Stromal cell of bone marrow (primary cell): Measurements from ENCODE around the gene NDUFAF2.
"Not testable (repeated sequence)": the region's sequence is repeated elsewhere in the genome, so short reads cannot be mapped to it uniquely, and the experiment has no call there.

ENCODE experiments used
- DNase-seq: peaks from one replicate; pipeline ENCODE4 v3.0.0-alpha.2; 2012; ENCODE audit warnings: low read depth

Gene NDUFAF2

DNA sequence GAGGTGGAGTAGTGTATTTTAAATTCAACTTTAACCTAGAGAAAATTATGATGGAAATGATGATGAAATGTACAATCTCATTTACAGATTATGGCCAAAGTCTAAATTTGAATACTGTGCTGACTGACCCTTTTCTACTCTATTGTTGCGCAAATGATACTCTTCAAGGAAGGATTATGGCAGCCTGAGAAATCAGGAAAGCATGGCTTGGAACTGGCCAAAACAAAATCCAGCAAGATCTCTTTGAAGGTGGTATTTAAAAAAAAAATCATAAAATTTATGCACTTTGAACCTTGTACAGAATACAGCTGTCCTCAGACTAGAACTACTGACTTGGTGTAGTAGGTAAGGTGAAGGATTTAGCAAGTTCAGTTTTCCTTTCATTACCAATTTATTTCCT, 105.3 kb downstream of the NDUFAF2 start:
- DNase-seq = no peak

DNA sequence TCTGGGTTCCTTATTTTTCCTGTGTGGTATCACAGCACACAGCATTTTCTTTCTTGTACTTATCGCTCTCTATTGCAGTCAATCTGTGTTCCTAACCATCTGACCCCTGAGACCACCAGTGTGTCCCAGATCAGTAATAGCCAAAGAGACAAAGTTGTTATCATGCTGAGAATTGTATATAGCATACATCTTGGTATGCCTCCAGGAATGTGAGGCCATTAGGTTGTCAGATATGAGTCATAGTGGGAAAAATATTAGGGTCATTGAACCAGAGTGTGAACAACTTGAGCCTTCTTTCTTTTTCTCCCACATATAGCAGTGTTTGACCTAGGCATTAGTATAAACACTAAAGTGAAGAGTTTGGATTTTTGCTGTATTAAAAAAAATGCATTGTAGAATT, 106.3 kb downstream of the NDUFAF2 start:
- DNase-seq = no peak

DNA sequence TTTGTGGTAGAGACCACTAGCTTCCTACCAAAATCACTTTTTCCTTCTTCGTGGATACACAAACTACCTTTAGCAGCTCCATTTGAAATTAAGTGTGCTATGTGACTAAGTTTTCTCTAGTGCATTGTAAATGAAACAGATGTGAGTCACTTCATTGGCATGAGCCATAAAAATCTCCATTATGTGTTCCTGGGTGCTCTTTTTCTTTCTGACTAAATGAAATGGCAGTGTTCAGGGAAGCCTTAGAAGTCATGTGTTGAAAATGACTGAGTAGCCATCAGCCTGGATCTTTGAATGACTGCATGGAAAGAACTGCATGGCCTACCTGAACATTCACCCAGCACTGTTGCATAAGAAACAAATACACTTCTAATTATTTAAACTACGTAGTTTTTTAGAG, 107.9 kb downstream of the NDUFAF2 start:
- peak; percentile 73 for DNase-seq

DNA sequence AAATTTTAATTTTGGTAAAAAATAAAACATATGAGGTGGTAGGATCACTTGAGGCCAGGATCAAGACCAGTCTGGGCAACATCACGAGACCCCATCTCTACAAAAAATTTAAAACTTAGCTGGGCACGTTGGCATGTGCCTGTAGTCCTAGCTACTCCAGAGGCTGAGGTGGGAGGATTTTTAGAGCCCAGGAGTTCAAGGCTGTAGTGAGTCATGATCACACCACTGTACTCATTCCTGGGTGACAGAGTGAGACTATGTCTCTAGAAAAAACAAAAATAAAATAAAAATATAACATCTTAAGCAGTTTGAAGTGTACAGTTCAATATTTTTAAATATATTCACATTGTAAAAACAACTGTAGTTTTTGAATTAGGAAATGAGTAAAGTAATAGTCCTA, 108.9 kb downstream of the NDUFAF2 start:
- DNase-seq = no peak

DNA sequence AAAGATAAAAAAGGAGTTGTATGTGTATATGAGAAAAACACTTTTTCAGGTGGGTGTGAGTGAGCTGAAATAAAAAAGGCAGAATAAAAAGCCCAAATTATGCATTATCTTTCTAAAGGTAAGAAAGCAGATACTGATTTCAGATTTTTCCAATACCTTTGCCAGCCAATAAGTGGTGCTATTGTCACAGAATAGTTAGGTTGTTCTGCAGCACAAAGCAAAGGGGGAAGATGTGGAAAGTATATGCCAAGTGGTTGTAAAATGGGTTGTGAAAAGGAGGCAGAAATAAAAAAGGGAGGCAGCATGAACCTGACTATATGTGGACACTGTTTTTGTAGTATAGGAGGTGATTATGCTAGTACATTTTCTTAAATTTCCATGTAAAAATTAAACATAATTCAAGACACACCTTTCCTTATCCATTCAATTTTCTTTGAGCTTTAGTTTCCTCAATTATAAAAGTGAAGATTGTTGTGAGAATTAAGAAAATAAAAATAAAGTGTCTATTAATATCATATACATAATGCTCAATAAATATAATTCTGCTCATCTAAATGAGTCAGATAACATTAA, 110.5 kb downstream of the NDUFAF2 start:
- peak; percentile 29 for DNase-seq

DNA sequence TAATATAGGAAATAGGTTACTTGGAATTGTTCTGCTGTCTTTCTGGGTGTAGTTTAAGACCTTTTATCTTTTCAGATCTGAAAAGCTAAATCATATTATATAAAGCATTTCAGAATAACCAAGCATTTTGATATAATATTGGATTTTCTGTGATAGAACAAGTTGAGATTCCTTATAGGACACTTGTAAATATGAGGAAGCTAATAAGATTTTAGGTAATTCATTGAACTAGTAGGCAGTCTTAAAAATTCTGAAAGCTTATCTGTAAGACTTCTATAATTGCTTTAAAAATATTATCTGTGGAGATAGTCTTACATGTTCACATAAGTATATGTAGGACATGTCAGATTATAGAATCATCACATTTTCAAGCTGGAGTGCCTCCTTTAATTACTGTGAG, 114.5 kb downstream of the NDUFAF2 start:
- DNase-seq = no peak

DNA sequence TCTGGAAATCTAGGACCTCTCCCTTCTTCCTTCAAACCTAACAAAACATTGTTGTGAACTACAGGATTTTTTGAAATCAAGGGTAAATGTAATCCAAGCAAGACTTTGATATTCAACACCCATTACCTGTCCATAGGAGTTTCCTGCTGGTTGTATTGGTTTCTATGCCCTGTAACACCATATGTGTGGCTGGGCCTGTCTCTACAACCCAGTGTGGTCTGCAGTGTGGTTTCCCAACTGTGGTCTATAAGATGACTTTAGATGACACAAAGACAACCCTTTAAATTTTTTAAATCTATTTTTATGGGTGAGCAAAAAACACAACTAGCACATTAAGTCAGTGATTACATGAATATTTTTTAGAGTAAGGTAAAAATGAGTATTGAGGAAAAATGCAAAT, 124.1 kb downstream of the NDUFAF2 start:
- no peak for DNase-seq

DNA sequence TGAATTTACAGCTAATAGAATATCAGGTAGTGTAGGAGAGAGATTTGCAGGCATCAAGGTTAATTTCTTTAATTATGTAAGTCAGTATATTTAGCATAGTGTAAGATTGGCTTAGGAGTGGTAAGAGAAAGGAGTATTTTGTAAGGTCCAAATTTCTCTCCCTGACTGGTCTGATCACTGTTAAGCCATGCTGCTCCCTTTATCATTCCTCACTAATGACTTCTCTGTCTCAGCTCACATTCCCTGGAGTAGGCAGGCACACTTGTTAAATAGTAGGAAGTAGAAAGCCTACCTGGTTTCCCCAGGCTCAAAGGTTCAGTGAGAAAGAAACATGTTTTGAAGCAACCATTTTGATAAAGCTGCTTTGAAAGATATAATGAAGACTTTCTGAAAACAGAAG, 126.5 kb downstream of the NDUFAF2 start:
- DNase-seq = no peak

DNA sequence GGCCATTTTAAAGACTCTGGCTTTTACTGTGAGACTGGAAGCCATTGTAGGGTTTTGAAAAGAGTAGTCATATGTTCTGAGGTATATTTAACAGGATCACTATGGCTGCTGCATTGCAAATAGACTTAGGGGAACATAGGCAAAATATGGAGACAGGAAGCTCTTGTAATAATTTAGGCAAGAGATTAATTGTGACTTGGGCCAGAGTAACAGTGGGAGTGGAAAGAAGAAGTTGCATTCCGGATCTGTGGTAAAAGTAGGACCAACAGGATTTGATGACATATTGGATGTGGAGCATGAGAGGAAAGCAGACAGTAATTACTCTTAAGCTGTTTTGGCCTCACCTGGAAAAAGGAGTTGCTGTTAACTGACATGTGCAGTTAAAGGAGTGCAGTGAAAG, 131.6 kb downstream of the NDUFAF2 start:
- no peak for DNase-seq

DNA sequence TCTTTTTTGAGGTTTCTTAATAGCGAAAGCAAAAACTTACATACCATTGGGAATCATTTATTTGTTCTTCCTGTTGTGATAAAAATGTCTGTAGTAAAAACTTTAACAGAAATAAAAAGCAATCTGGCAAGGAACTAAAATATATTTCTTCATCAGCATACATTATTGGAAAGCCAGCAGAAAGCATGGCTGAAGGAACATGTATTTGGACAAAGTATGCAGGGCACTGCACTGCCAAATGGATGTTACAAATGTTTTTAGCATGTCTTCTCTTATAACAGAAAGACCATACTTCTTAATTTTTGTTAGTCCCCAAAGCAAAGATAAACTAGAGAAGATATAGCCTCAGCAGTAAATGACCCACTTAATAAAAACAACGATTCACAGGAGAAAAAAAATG, 136.7 kb downstream of the NDUFAF2 start:
- DNase-seq = no peak

DNA sequence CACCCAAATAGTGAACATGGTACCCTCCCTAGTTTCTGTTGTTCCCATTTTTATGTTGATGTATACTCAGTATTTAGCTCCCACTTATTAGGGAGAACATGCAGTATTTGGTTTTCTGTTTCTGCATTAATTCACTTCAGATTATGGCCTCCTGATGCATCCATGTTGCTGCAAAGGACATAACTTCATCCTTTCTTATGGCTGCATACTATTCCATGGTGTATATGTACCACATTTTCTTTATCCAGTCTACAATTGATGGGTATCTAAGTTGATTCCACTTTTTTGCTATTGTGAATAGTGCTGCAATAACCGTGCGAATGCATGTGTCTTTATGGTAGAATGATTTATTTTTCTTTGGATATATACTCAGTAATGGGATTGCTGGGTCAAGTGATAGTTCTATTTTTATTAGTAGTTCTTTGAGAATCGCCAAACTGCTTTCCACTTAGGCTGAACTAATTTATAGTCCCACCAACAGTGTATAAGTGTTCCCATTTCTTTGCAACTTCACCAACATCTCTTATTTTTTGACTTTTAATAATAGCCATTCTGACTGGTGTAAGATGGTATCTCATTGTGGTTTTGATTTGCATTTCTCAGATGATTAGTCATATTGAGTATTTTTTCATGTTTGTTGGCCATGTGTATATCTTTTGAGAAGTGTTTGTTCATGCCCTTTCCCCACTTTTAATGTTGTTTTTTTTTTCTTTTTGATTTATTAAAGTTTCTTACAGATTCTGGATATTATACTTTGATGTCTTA, 137.7 kb downstream of the NDUFAF2 start:
- DNase-seq = peak; percentile 1

DNA sequence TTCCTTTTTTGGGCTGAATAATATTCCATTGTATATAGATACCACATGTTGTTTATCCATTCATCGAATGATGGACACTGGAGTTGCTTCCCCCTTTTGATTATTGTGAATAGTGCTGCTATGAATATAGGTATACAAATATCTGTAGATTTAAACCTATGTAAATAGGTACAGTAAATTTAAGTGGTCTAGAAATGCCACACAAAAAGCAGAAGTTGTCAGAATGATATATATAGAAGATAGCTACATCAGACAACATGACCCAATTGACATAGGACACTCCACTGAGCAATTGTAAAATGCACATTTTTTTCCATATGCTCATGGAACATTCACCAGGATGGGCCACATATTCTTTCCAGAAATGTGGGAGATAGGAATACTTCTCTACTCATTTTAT, 139.7 kb downstream of the NDUFAF2 start:
- DNase-seq = no peak

DNA sequence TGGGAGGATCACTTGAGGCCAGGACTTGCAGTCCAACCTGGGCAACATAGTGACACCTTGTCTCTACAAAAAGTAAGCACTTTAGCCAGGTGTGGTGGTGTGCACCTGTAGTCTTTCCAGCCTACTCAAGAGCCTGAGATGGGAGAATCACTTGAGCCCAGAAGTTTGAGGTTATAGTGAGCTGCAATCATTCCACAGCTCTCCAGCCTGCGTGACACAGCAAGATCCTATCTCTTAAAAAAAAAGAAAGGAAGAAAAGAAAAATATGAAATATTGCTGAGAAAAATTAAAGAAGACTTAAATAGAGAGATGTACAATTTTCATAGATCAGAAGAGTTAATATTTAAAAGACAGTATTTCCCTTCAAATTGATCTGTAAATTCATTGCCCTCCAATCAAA, 140.9 kb downstream of the NDUFAF2 start:
- DNase-seq = no peak

DNA sequence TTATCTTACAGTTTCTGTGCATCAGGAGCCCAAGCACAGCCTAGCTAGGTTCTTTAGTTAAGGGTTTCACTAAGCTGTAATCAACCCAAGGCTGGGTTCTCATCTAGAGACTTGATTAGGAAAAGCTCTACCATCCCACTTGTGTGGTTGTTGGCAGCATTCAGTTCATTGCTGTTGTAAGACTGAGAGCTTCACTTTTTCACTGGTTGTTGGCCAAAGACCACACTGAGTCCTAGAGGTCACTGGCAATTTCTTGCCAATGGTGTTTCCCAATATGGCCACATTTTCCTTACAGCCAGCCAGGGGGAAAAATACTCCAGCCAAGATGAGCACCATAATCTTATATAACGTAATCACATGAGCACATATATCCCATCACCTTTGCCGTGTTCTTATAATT, 142.9 kb downstream of the NDUFAF2 start:
- DNase-seq = peak; percentile 9

DNA sequence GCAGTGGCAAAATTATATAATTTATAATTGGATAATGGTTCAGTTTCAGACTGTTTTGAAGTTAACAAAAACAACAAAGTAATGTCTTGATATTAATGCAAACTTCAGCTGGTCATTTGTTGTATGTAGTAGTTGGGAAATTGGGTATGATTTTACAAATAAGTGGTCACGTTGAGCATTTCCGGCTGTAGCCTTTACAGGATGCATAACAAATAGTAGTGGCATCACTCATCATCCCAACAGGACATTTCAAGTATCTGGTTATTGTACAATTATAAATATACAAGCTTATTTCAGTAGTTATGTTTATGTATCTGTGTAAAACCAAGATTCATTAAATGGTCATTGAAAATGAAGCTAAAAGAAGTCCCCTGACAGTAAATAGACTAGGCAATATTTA, 144.3 kb downstream of the NDUFAF2 start:
- no peak for DNase-seq

DNA sequence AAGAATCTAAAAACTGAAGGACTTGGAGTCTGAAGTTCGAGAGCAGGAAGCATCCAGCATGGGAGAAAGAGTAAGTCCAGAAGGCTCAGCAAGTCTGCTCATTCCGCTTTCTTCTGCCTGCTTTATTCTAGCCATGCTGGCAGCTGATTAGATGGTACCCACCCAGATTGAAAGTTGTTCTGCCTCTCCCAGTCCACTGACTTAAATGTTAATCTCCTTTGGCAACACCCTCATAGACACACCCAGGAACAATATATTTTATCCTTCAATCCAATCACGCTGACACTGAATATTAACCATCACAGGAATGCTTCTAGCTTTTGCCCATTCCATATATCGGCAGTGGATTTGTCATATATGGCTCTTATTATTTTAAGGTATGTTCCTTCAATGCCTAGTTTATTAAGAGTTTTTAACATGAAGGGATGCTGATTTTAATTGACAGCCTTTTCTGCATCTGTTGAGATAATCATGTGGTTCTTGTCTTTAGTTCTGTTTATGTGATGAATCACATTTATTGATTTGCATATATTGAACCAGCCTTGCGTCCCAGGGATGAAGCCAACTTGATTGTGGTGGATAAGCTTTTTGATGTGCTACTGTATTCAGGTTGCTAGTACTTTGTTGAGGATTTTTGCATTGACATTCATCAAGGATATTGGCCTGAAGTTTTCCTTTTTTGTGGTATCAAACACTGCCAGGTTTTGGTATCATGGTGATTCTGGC, 148.2 kb downstream of the NDUFAF2 start:
- not testable (repeated sequence) for DNase-seq

DNA sequence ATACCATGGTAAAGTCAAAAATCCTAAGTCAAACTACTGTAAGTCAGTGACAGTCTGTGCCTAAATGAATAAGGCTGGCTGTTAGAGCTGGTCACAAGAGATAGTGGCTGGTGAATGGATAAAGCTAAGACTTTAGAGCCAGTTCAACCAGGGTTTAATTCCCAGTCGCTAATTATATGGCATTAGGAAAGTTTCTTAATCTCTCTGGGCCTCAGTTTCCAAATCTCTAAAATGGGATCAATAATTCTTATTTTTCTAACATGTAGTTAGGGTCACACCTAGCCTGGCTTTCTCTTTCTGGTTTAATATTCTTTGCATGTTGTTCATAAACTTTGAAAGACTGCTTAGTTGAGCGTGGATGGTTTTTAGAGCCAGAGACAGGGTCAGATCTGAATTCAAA, 152.5 kb downstream of the NDUFAF2 start:
- DNase-seq = no peak

DNA sequence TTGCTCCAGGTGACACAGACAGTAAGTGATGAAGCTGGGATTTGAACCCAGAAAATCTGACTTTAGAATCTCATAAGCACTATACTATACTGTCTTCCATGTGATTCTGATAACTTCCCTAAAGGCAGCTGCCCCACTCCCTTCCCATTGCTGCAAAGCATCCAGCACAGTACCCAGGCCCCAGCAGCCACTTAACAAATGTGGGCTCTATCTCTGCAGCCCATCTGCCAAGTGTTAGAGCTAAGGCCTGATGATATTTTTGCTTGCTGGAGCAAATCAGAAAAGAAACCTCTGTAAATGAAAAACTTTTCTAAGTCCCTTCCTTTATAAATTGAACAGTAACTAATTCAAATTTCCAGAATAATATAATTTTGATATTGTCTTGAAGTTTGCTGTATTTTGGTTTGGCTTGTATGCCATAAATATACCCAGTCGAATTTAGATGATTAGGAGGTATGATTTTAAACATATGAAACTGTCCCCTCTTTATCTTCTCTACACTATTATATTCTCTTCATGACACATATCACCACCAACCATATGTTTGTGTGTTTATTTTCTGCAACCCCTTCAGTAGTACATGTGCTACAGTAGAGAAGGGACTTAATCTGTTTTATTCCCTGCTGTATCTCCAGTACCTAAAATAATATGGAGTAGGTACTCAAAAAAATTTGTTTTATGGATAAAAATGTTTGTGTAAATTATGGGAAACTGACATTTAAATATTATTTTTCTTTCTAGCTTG, 153.4 kb downstream of the NDUFAF2 start:
- DNase-seq = no peak

DNA sequence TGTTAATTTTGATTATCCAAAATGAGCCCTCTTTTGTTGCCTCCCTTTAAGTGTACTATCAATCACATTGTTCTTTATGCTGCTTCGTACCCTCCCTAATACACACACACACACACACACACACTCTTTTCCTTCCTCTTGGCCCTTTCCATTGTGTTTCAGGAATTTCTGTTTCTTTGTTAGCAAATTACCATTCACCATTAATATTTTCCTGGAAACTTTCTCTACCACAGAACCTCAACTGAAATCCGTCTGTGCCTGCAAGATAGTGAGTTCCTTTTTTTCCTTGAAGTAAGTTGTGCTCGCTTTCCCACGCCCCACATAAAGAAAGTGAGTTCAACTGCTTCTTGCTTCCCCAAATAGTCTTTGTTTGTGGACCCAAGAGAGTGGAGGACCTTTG, 155.4 kb downstream of the NDUFAF2 start:
- no peak for DNase-seq

DNA sequence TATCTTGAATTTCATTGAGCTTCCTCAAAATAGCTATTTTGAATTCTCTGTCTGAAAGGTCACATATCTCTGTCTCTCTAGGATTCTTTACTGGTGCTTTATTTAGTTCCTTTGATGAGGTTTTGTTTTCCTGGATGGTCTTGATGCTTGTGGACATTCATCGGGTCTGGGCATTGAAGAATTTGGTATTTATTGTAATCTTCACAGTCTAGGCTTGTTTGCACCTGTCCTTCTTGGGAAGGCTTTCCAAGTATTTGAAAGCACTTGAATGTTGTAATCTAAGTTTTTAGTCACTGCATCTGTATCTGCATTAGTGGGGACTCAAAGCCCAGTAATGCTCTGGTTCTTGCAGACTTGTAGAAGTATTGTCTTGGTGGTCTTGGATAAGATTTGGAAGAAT, 169.4 kb downstream of the NDUFAF2 start:
- no peak for DNase-seq

DNA sequence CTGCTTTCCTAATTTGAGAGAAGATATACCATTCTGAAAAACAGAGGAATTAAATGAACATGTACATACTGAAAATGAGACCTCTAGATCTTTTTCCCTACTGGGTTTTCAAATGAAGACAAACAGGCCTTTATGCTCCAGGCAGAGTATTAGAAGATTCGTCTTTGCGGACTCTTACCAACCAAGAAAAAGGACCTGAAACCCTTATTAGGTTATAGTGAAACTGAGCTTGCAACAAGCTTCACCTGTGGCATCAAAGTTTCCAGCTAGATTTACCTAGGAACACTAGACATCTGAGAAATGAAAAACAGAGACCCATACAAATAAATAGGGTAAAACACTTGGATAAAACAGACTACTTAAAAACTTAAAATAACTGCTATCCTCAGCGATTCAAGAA, 171.0 kb downstream of the NDUFAF2 start:
- DNase-seq = no peak

DNA sequence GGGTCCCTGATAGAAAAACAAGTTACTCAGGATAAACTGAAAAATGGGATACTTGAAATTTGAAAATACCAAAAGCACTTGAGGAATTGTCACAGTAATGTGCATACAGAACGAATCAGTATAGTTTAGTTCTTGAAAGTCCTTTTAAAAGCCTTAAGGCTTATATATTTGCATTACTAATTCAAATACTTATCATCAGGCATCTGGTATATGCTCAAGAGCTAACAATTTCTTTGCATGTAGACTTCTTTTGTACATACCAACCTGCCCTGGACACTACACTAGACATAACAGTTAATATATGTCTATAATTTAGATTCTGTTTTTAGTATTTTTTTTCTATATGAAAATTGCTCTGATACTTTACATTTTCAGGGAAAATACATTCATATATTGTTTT, 174.1 kb downstream of the NDUFAF2 start:
- DNase-seq = no peak

DNA sequence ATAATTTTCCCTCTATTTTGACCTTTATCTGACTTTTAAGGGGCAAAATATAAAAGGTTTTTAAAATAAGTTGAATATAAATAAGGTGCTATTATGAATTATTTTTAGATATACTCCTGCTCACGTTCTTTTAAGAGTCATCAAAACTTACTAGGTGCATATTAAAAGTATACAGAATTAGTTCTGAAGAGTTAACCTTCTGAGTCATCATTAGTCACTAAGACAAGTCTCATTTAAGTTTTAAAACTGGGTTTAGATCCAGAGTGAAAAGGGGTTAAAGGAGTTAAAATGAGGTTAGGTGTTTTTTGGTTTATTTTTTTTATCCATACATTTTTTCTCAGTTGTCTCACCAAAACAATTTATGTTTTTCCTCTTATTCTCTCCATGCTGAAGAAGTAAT, 175.5 kb downstream of the NDUFAF2 start:
- no peak for DNase-seq
